Measurements from ENCODE around the gene ZNF394.
A peak's percentile ranks its signal among the peaks of the same experiment; 100 is the strongest.

The ZNF394 gene

GRCh38 chr7:99539213-99539811 is 39.2 kb upstream of the ZNF394 start:
- no peak overlapping the region for H3K4me3 ChIP-seq (ENCODE audit: low read depth, low read length)
- DNase-seq (ENCODE audit: low read depth, low spot score), result no peak
- TF ChIP-seq CTCF (IDR thresholded peaks at IDR 0.05; ENCODE audit: low read depth, low read length), result no peak
- in situ Hi-C loops (cut with HindIII; ENCODE audit: low sequenced_read_pairs), result no loop called here

DNA sequence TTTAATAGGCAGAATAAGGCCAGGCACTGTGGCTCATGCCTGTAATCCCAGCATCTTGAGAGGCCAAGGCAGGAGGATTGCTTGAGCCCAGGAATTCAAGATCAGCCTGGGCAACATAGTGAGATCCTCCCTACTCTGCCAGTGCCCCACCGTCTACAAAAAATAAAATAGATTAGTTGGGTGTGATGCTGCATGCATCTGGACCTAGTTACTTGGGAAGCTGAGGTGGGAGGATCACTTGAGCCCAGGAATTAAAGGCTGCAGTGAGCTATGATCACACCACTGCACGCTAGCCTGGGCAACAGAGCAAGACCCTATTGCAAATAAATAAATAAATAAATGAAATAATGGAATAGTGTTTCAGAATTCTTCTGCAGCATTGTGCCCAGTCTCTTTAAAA is 35.6 kb upstream of the ZNF394 start:
- no peak overlapping the region for H3K4me3 ChIP-seq (ENCODE audit: low read depth, low read length)
- in situ Hi-C loops (cut with HindIII; ENCODE audit: low sequenced_read_pairs), result no loop called here
- no peak for DNase-seq (ENCODE audit: low read depth, low spot score)
- no peak for TF ChIP-seq CTCF (IDR thresholded peaks at IDR 0.05; ENCODE audit: low read depth, low read length)

- no peak for TF ChIP-seq CTCF (IDR thresholded peaks at IDR 0.05; ENCODE audit: low read depth, low read length)
- no peak overlapping the region for H3K4me3 ChIP-seq (ENCODE audit: low read depth, low read length)
- in situ Hi-C loops (cut with HindIII; ENCODE audit: low sequenced_read_pairs), result no loop called here
- DNase-seq (ENCODE audit: low read depth, low spot score), result peak; percentile 15
These were observed 31.3 kb upstream of the ZNF394 start for GRCh38 chr7:99531354-99531765.

DNA sequence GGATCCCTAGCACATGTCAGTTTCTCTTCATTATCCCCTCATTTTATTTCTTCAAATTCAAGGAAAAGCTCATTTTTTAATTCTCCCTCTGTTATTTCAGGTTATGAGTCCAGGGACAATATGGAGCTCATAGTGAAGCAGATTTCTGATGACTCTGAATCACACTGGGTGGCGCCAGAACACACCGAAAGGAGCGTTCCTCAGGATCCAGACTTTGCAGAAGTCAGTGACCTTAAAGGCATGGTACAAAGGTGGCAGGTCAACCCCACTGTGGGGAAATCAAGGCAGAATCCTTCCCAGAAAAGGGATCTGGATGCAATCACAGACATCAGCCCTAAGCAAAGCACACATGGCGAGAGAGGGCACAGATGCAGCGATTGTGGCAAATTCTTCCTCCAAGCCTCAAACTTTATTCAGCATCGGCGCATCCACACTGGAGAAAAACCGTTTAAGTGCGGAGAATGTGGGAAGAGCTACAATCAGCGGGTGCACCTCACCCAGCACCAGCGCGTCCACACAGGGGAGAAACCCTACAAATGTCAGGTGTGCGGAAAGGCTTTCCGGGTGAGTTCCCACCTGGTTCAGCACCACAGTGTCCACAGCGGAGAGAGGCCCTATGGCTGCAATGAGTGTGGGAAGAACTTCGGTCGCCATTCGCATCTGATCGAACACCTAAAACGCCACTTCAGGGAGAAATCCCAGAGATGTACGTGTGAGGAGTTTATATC is 25.8 kb upstream of the ZNF394 start:
- H3K4me3 ChIP-seq (ENCODE audit: low read depth, low read length), result no peak overlapping the region
- in situ Hi-C loops (cut with HindIII; ENCODE audit: low sequenced_read_pairs), result no loop called here
- peak; percentile 22 for TF ChIP-seq CTCF (IDR thresholded peaks at IDR 0.05; ENCODE audit: low read depth, low read length)
- DNase-seq (ENCODE audit: low read depth, low spot score), result no peak

DNA sequence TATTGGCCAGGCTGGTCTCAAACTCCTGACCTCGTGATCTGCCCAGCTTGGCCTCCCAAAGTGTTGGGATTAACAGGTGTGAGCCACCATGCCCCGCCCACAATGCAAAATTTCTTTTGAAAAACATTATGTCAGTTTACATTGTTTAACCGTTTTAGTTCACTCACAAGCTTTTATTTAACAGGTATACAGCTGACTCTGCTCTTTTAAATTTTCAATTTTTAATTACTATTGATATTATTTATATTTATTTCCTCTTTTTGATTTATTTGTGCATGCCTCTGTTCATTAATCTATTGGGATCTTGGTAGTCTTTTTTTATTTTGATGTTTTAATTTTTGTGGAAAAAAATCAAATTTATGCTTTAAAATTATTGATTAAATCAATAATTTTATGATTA is 21.3 kb upstream of the ZNF394 start:
- H3K4me3 ChIP-seq (ENCODE audit: low read depth, low read length), result no peak overlapping the region
- no peak for DNase-seq (ENCODE audit: low read depth, low spot score)
- in situ Hi-C loops (cut with HindIII; ENCODE audit: low sequenced_read_pairs), result no loop called here
- TF ChIP-seq CTCF (IDR thresholded peaks at IDR 0.05; ENCODE audit: low read depth, low read length), result no peak

- no peak for DNase-seq (ENCODE audit: low read depth, low spot score)
- no peak overlapping the region for H3K4me3 ChIP-seq (ENCODE audit: low read depth, low read length)
- TF ChIP-seq CTCF (IDR thresholded peaks at IDR 0.05; ENCODE audit: low read depth, low read length), result no peak
- in situ Hi-C loops (cut with HindIII; ENCODE audit: low sequenced_read_pairs), result no loop called here
These were observed 14.0 kb upstream of the ZNF394 start for GRCh38 chr7:99514050-99514449.

All from astrocyte of the spinal cord (primary cell).